Stimulated activated CD4-positive, alpha-beta T cell treated with anti-CD3 and anti-CD28 coated beads, Interleukin-4, amount 100 ng/mL, for 24 hours (primary cell): ENCODE data around the gene JAZF1.
"Not testable (repeated sequence)": the region's sequence is repeated elsewhere in the genome, so short reads cannot be mapped to it uniquely, and the experiment has no call there.

Experiments used
- DNase-seq: peaks from one replicate; pipeline ENCODE4 v3.0.0-alpha.2; 2020

Gene JAZF1

DNA sequence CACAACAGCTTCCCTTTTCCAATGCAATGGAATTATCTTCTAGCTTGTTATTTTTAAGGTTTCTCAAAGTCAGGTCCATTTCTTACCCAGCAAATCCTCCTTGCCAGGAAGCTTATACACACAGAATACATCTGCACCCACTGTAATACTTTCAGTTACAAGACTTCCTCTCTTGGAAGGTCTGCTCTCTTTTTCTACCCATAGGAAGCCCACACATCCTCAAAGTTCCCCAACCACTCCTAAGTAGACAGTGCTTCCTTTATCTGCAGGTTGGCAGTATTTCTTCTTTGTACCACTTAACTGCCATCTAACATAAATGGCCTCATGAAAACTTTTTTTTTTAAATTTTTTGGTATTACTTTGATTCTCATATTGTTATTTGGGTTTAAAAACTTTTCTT is 285.0 kb downstream of the JAZF1 start:
- no peak for DNase-seq

DNA sequence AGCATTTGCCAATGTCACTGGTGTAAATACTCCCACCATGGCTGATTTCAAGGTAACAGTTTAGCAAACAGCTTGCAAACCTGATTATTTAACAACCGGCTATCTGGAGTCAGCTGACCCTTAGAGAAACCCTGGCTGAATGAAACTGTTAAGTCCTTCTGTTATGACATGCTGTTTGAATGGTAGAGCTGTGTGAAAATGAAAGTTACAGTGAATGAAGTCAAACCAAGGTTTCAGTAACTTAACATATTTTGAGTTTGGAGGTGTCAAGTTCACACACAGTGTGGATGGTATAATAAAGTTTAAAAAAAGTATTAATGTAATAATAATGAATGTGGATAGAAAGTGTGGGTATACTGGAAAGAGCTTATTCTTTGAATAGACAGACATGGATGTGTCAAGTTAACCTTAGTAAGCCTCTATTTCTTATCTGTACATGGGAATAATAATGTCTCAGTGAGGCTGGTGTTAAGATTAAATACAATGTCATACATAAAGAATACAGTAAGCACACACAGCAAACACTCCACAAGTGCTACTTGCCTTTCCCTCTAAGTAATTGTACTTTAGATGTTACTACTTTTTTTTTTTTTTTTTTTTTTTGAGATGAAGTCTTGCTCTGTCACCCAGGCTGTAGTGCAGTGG is 290.3 kb downstream of the JAZF1 start:
- no peak for DNase-seq

DNA sequence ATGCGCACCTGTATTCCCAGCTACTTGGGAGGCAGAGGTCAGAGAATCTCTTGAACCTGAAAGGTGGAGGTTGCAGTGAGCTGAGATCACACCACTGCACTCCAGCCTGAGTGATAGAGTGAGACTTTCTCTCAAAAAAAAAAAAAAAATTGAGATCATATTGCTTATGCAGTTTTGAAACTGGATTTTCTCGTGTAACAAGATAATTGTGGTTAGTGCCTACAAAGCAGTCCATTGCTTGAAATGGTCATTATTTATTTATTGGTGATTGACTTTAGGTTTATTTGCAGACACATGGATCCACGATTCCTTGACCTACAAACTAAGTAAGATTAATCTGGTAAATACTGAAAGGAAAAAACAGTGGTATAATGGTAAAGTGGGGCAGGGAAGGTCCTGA is 290.8 kb downstream of the JAZF1 start:
- no peak for DNase-seq

DNA sequence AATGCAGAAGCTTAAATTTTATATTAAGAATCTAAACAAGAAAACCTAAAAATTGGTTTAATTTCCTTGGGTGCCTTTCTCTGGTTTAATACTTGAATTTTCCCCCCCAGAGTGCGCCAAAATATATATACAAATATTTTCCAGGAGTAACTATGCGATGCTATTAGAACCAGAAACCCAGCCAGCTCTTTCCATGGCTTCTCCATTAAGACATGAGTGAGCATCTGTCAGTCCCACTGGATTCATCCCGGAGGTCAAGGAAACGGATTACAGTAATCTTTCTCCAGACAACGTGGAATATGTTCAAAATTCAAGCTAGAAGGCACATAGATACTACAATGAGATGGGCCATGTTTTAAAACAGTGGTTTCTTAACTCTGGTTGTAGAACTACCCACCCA is 291.9 kb downstream of the JAZF1 start:
- no peak for DNase-seq

DNA sequence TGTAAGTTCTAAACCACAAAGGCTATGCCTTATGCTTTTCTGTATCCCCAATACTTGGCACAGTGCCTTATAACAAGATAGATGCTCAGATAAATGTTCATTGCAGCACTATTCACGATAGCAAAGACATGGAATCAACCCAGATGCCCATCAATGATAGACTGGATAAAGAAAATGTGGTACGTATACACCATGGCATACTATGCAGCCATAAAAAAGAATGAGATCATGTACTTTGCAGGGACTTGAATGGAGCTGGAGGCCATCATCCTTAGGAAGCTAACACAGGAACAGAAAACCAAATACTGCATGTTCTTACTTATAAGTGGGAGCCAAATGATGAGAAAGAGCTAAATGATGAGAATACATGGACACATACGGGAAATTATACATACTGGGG is 293.9 kb downstream of the JAZF1 start:
- DNase-seq = not testable (repeated sequence)

DNA sequence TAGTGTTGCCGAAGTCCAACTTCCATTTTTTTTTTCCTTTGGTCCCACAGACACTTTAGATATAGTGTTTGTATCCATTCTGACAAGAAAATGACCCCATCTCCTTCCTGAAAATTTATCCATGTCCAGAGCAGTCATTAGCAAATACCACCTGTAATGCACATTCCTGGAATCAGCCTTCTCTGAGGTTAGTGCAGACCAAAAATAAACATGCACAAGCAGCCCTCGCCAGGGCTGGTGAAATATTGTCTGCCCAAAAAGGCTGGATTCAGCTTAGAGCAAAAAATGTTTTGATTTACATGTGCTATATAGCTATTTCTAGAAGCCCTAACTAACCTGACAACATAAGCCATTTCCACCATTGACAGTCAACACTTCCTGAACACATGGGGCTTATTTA is 294.9 kb downstream of the JAZF1 start:
- DNase-seq = no peak

DNA sequence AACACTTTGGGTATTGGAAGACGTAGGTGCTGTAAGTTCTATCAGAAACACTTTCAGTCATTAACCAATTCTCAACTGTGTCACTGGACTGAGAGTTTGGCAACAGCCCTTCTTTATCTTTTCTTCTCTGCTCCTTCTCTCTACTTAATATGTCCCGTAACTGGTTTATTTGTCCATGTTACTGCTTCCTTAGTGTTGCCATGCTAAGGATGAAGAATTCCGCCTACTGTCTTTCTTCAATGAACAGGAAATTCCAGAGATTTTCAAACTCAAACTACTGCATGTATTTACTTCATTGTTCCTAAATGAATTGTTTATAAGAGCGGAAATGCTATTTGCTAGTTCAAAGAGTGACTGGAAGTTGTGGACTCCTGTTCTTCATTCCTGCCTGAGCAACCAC is 296.9 kb downstream of the JAZF1 start:
- no peak for DNase-seq

DNA sequence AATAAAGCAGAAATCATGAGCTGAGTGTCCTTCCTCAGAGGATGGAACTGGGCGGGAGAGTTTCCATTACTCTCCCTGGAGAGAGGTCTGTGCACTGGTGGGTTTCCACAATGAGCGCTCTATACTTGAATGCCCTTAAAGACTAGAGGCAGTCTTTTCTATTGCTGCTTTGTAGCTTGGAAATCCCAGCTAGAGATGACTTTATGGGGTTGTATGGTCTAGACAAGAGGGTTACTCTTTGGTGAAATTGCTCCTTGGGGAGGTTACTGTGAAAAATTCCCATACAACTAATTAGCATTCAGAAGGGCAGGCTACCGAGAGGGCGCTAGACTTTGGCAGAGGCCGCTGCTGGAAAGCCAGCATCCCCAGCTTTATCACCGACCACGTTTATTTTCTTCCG is 303.8 kb downstream of the JAZF1 start:
- no peak for DNase-seq

DNA sequence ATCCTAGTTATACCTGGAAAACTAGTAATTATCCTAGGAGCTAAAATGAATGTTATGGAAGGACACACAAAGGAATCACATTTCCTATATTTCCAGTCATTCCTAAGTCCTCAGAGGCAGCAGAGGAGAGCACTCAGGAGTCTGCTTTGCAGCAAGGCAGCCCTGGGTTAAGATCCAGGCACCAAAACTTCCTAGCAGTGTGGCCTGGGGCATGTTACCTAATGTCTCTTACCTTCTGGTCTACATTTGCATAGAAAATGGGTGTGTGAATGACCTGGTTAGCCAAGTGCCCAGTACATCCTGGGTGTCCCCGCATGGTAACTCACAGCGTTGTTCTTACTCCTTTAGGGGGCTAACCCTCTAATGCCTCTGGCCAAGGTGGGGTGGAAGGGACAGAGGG is 304.8 kb downstream of the JAZF1 start:
- no peak for DNase-seq

DNA sequence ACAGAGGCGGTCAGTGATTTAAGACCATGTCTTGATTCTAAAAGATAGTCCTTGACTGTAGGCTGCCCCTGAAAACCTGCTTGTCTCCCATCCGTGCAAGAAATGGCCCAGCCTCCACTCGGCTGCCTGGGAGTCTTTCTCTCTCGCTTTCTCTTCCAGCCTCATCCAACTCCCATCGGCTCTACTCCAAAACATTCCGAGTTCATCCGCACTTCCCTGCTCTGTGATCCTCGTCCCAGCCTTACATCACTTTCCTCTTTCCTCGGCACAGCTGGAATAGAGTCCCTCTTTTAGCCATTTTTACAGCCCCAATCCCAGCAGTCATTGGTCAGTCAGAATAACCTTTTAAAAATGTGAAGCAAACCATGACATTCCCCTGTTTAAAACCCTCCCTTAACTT is 305.5 kb downstream of the JAZF1 start:
- DNase-seq = no peak

DNA sequence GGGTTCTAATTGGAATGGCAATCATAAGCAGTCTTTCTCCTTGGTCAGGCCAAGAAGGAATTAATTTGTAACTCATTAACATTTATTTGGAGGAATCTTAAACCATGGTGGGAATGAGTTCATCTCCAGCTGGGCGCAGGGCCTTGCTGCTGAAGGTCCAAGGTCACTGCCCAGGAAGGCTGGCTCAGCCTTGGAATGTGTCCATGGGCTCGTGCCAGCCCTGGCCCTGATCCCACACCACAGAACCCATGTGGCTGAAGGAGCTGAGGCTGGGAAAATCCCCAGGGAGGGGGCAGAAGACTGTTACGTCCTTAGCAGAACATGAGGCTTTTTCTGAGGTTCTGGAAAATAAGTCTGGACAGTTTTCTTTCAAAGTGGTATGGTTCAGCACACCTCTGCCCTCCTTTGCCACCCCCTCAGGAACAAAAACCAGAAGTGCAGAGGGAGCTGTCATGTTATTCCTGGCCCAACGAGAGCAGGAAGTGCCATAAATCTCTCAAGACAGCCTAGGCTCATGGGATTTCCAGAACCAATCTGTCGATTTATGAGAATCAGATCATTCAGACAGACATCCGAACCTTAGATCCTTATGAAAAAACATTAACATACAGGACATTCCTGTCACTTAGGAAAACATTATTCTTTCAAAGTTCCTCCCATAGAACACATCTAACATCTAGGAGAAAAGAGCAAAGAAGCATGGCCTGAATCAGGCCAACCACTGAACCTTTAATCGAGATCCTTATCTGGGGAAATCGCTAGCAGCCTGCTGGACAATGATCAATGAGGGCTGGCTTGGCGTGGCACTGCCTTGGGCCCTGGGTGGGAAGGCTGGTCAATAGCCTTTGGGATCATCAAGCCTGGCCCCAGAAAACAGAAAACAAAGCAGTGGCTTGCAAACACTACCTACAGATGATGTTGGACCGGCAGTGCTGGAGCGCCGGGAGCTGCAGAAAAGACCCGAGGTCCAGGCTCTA is 306.3 kb downstream of the JAZF1 start:
- no peak for DNase-seq

DNA sequence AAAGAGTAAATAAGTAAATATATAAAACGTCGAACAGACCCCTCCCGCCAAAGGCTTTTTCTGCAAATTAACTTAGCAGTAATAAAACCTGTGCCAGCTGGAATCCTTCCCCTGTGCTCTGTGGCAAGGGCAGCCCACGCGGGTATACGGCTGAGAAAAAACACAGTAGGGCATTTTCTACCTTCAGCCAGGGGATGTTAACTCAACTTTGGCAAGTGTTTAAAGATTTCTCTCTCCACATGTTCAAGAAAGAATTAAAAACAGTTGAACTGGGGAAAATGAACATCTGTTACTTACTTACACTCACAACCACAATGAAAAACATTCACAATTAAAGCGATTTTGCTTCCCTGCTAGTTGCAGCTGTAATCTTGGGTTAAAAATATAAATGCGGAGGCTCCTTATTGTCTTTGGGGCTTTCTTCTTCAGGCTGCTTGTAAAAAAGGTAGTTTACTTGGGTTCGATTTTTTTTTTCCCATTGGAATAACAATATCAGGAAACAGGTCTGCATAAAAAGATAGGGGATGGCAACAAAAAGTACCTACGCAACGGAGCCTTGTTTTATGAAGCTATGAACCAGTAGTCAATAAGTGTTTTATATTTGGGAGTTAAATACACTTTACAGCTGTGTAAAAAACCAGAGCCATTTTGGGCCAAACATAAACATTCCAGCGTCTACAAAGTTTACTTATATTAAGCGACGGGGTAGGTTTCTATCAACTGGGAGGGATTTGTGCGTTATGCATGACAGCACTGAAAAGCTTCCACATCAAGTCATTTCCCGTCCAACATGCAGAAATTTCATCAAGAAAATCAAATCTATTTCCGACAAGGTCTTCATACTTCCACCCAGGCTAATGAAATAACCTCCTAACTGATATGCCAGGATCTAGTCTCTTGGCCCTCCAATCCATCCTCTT is 308.0 kb downstream of the JAZF1 start:
- no peak for DNase-seq

DNA sequence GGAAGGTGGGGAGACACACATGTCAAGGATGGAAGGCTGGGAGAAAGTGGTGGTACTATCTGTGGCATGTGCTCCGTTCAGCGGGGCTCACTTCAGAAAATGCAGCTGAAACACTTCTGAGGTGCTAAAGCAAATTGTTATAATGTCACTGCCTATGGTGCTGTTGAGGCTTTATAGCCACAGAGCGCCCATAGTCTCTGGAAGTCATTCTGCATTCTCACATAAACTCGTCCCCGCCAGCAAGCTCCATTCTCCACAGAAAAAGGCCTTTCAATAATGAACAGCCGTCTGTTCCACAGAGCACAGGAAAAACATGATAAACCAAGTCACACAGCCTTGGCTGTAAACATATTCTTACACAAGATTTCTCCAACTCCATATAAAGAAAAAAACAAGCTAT is 308.7 kb downstream of the JAZF1 start:
- no peak for DNase-seq

DNA sequence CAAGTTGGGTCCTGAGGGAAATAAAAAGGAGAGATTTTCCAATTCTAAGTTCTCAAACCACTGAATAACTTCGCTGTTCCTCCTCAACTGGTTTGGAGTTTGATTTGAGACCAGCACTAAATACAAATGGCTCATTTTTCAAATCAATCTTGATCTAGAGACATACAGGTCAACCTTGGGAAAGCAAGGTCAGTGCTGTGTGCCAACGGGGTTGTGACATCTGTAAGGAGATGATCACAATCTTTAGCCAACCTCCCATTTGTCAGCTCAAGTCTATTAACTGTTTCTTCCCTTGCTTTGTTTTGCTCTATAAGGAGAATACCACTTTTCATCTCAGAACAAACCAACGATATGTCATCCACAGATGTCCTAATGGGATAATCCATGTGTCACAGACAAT is 309.5 kb downstream of the JAZF1 start:
- no peak for DNase-seq

DNA sequence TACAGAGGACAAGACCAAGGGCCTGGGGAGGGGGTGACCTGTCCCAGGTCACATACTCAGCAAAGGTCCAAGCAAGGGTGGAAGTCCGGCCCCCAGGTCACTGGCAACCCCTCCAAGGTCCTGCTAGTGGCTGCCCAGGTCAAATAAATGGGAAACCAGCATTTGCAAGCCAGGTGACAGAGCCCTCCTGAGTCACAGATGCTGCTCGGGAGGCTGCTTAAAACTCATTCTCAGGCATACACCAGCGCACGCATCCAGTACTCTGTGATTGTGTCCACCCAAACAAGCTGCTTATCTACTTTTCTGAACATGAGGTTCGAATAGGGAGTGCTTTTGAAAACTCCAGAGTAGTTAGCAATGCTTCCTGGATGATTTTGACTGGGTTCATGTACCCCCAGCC is 310.0 kb downstream of the JAZF1 start:
- DNase-seq = no peak

DNA sequence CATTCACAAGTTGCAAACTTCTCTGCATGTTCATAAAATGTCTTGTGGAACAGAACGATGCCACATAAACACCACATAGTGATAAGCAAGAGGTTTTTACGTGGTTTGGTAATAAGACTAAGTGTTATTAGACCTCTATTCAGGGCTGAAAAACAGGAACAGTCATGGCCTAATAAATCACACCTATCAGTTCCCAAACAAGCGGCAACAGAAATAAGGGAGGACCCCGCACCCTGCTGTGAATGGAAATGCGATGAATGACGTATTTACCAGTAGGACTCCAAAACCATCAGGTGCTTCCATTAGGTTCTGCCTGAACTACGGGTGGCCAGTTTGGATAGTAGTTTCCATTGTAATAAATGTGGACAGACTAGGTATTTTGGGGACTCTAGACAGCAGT is 311.5 kb downstream of the JAZF1 start:
- DNase-seq = no peak

DNA sequence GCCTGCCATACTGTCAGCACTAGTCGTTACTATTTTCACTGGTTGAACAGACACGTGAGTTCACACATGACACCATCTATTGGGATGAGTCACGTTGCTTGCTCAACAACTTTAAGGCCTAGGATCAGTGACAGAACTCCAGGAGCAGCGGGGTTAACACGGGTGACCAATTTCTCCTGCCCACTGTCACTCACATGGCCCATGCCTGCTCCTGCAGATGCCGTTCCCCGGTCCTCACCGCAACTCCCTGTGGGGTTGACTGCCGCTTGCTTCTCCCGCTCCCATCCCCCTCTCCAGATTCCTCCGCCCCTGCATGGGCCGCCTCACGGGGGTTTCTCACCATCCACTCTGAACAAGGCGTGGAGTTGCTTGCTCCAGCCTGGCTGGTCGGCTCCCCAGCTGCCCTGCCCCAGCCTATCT is 312.5 kb downstream of the JAZF1 start:
- no peak for DNase-seq

DNA sequence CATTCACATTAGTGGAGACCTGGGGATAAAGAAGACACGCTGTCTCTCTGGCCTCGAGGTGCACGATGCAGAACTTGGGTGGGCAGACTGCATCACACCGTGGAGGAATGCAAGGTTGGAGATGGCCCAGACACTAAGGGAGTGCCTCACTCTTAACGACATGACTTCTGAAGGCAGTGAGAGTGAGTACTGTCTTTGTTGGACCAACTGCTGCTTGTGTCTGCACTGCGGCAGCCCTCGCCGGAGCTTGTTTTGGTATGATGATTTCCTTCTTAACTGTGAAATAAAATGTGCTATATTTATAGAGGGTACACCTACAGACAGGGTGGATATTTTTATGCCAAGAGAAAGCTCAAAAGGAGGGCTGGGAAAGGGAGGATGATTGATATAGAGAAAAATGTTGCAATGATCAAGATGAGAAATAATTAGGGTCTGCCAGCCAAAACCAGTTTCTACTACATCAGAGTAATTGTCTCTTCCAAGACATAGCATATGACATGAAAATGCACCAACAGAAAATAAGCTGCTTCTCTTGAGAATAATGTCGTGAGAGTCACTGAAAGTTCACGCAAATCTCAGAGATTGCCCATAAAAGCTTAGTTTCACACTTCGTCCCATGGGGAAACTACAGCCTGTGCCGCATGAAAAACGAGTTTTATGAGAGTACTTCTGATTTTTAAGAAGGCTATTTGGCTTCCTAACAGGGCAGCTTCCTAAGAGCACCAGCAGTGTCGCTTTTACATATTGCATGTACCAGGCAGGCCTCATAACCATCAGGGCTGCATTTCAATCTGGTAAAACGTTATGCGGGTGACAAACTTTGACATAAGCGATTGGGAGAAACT is 313.5 kb downstream of the JAZF1 start:
- DNase-seq = no peak

DNA sequence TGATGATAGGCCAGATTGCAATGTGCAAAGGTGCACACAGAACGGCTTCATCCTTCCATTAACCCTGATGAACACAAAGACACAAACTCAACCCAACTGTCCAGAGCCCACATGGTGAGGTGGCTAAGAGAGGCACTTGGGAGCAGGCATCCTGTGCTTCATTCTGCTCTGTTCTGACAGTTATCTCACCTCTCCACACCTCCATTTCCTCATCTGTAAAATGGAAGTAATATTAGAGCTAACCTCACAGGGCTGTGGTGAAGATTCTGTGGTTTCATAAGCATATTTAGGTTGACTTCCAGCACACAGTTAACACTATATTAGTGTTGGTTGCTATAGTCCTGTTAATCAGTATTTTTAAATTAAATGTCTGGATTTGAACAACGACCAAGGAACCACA is 314.3 kb downstream of the JAZF1 start:
- DNase-seq = no peak

DNA sequence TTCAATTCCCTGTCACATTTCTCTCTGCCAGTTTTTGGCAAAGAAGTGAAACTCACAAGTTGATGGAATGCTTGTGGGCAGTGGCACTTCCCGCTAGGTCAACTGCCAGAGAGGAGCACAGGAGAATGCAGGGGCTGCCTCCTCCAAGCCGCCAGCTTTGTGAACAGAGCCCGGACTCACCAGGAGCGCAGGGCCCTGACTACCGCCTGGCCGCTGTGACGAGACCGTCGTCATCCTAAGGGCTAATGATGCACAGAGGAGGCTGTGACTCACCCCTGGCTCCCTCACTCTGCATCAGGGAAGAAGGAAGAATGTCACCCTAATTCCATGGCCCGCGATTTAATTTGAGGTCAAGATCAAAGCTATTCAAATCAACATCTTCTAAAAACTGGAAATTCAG is 316.7 kb downstream of the JAZF1 start:
- DNase-seq = no peak

DNA sequence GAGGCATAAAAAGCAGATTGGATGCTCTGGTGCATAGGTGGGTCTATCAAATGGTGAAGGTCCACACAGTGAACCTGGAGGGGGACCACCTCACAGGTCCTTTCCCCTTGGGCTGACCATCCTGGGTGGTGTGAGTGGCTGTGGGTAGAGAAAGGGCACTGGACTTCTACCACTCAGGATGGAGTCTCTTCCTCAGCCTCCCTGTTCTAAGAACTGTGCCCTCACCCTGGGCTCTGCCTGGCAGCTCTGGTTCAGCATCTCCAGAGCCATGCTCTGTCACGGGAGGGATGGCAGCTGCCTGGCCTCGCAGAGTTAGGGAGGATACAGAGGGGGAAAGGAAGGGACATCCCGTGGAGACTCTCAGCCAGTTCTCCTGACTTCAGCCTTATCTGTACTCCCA is 318.8 kb downstream of the JAZF1 start:
- no peak for DNase-seq

DNA sequence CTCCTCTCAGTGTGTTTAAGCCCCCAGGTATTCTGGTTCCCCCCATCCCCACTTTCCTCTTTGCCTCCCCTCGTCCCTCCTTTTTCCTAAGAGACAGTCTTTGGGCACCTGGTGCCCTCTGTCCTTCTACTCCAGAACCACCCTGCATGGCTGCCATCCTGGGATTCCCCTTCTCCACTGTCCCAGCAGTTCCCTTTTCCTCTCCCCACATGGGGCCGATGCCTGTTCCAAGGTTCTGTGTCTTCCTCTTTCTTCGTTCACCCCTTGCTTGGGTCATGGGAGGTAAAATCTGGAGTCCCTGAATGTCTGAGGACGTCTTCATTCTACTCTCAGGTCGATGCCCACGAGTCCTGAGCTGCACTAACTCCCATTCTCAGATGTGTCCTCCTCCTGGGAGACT is 319.8 kb downstream of the JAZF1 start:
- DNase-seq = no peak
